Measurements from ENCODE around the gene SYF2. TPM values are rescaled to one million over a fixed set of nuclear protein-coding genes. Genes with fewer than 3 reads are reported as not detected.
"Not testable (repeated sequence)": the region's sequence is repeated elsewhere in the genome, so short reads cannot be mapped to it uniquely, and the experiment has no call there.

SYF2 gene
- total RNA-seq (2014; rRNA removed; shearing (Covaris generic)) = 59.0 and 85.0 TPM in 2 replicates

DNA sequence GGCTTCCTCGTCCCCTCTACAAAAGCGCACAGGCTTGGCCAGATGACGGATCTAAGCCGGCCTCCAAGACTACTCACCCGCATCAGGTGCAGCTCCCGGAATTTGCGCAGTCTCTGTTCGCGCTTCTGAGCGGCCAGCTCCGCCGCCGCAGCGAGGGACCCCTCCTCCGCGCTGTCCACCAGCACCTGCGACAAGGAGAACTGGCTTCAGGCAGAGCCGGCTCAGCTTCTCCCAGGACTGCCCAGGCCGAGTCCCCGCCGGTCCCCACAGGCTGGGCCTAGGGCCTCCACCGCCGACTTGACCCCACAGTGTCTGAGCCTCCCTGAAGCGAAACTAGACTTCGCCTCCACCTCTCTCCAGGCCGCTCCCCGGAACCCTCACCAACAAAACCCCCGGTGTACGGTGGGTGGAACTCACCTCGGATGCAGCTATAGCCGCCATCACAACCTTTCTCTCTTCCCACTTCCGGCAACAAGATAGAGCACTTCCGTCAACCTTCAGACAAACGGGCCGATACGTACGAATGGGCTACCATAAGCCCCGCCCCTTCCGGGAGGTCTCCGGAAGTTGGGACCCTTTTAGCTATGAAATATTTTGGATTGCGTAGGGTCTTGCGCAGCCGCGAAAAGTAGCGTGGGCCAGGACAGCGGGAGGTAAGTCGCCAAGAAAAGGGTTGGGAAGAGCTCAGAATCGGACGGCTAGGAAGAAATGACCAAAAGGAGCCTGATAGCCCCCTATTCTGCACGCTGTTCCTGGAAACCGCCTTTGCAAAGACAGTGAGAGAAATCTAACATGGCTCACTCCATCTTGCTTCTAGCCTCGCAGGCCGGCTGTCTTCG is at the start of gene SYF2:
SYF2 (minus strand) TSS at position 476 of the 839 bp plus-strand sequence; CDS start at position 441, 35 bp downstream.
- peak; percentile 78 for DNase-seq (ENCODE audit: low spot score)

- DNase-seq (ENCODE audit: low spot score) = not testable (repeated sequence)
Measured at GRCh38 chr1:25279693-25280111, 47.4 kb upstream of the SYF2 start.

GRCh38 chr1:25278790-25279189 is 46.5 kb upstream of the SYF2 start:
- not testable (repeated sequence) for DNase-seq (ENCODE audit: low spot score)

GRCh38 chr1:25278358-25278757 is 46.1 kb upstream of the SYF2 start:
- DNase-seq (ENCODE audit: low spot score) = peak; percentile 31

DNA sequence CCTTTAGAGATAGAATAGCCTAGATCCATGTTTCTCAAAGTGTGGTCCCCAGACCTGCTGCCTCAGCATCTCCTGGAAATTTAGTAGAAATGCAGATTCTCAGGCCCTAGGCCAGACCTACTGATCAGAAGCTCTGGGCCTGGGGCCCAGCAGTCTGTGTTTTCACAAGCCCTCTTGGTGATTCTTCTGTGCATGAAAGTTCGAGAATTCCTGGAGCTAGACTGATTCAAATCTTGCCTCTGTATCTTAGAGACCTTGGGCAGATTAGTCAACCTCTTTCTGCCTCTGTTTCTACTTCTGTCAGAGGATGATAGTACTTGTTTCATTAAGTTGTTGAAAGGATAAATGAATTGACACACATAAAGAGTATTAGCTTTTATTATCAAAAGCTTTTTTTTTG is 45.0 kb upstream of the SYF2 start:
- DNase-seq (ENCODE audit: low spot score) = not testable (repeated sequence)

DNA sequence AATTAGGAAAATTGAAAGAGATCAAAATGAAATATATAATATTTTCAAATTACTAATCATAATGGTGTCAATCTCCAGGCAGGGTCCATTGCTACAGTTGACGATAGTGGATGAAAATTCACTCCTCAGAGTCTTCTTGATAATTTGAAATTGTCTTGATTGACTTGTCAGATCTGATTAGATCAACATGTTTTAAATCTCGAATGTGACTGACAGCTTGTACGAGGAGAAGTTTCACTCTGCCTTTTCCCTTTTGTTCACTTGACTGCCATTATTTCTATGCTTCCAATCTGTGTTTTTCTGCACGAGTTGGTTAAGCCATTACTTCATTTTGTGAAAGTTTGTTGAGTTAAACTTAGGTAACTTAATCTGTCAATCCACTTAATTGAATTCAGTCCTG is 43.3 kb upstream of the SYF2 start:
- DNase-seq (ENCODE audit: low spot score) = not testable (repeated sequence)

- not testable (repeated sequence) for DNase-seq (ENCODE audit: low spot score)
Measured at GRCh38 chr1:25272238-25272637, 39.9 kb upstream of the SYF2 start, which contains the start of gene RHD. RHD (plus strand) TSS chr1:25272509; CDS start chr1:25272548, 39 bp downstream.

DNA sequence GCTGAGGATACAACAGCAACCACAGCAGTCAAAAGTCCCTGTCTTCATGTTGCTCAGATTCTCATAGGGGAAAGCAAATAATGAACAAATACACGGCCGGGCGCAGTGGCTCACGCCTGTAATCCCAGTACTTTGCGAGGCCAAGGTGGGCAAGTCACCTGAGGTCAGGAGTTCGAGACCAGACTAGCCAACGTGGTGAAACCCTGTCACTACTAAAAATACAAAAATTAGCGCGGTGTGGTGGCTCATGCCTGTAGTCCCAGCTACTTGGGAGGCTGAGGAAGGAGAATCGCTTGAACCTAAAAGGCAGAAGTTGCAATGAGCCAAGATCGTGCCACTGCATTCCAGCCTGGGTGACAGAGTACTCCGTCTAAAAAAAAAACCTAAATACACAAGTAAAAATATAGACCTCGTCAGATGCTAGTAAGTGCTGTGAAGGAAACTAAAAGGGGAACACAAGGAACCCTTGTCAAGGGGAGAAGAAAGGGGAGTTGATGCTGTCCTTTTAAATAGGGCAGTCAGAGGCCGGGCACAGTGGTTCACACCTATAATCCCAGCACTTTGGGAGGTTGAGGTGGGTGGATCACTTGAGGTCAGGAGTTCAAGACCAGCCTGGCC is 36.0 kb upstream of the SYF2 start:
- not testable (repeated sequence) for DNase-seq (ENCODE audit: low spot score)

DNA sequence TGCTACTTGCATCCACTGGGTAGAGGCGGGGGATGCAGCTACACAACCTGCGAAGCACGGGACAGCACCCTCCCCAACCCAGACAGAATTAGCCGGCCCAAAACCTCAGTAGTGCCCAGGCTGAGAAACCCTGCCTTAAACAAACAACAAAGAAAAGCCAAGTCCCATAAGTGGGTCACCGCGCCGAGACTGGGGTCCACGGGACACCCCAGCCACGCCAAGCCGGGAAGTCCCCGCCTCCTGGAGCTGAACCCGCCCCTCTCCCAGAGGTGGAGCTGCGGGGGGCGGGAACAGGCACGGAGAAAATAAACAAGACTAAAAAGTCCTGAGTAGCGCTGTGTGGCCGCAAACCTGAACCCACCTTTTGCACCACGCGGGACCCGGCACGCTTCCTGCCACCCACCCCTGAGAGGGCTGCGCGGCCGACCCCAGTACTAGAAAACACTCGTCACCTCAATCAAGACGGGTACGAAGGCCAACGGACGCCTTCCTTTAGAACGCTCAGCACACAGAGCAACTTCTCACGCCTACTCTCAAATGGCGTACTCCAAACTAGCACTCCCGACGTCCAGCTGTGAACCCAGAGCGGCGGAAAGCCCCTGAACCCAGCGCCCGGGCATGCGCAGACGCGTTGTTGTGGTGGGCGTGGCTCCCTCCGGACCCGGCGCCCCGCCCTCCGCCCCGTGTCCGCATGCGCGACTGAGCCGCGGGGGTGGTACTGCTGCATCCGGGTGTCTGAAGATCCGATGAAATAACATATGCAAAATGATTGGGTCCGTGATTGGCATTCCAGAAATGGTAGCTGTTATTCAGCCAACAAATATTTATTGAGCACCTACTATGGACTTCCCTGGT is 35.2 kb upstream of the SYF2 start:
- DNase-seq (ENCODE audit: low spot score) = peak; percentile 55

DNA sequence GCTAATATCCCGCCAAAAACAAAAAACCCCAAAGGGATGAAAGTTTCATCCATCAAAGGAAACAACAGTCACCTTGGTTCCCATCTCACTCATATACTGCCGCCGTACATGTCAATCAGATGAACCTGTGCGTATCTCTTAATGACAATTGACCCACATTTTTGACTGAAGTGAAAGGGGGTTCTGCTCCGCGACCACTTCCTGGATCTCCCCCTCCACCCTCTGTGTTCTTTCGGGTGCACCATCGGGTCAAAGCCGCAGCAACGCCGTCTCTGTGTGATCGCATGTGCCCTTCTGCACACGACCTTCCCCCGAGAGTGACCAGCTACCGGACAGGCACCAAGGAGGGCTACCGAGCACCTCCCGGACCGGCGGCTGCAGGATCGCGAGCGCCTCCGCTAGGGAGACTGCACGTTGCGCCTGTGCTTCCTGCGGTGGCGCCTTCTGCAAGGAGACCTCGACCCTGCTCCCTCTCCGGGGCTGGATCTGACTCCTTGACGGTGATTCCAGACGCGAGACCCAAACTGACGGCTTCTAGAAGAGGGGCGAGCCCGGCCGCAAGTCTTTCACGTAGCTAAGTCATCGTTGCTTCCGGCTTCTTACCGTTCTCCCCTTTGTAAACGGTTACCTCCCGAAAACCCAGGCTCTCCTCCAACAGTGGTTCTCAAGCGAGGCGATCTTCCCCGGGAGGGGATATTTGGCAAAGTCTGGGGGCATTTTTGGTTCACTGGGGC is 34.4 kb upstream of the SYF2 start:
- not testable (repeated sequence) for DNase-seq (ENCODE audit: low spot score)

- not testable (repeated sequence) for DNase-seq (ENCODE audit: low spot score)
Measured at GRCh38 chr1:25260336-25260735, 28.0 kb upstream of the SYF2 start.

GRCh38 chr1:25259813-25260212 is 27.5 kb upstream of the SYF2 start:
- peak; percentile 37 for DNase-seq (ENCODE audit: low spot score)

- DNase-seq (ENCODE audit: low spot score) = no peak
Measured at GRCh38 chr1:25257196-25257595, 24.9 kb upstream of the SYF2 start.

GRCh38 chr1:25256578-25256965 is 24.3 kb upstream of the SYF2 start:
- DNase-seq (ENCODE audit: low spot score) = no peak

GRCh38 chr1:25255706-25256577 is 23.6 kb upstream of the SYF2 start:
- DNase-seq (ENCODE audit: low spot score) = no peak

GRCh38 chr1:25253911-25254310 is 21.6 kb upstream of the SYF2 start:
- peak; percentile 28 for DNase-seq (ENCODE audit: low spot score)

GRCh38 chr1:25247829-25248754 is 15.8 kb upstream of the SYF2 start:
- DNase-seq (ENCODE audit: low spot score) = no peak

- DNase-seq (ENCODE audit: low spot score) = peak; percentile 94
Measured at GRCh38 chr1:25247024-25247828, 14.9 kb upstream of the SYF2 start, which contains the start of gene RSRP1. RSRP1 (minus strand) TSS chr1:25247454; CDS start chr1:25246963, 491 bp downstream.

All from A172 (cell line).